ENCODE data around the gene SH3PXD2B. TPM values are rescaled to one million over a fixed set of nuclear protein-coding genes. Genes with fewer than 3 reads are reported as not detected.

Gene SH3PXD2B
- total and polyA plus RNA-seq, 2 donors (not counting 1 experiment from before 2014, with no cell fraction given) = not detected

- no peaks in the 10 kb centered on the region for H3K79me2 ChIP-seq (ENCODE audit: control insufficient read depth, insufficient read depth, low read length)
- H3K4me1 ChIP-seq (ENCODE audit: control insufficient read depth in 2 of 2, insufficient read depth in 2 of 2, low read length in 2 of 2) = no peaks in the 10 kb centered on the region
- TF ChIP-seq EZH2 (IDR thresholded peaks at IDR 0.05; ENCODE audit: borderline replicate concordance, insufficient read depth, low read depth, low read length, poor library complexity, severe bottlenecking) (no peak), CTCF (IDR thresholded peaks at IDR 0.05) (no peak)
- H3K4me3 ChIP-seq (ENCODE audit: control extremely low read depth in 1 of 5, extremely low read depth in 1 of 5, insufficient read depth in 1 of 5, low read depth in 2 of 5, low read length in 4 of 5) = no peak overlapping the region
- ATAC-seq (ENCODE audit: low read depth) = no peak
- no peaks in the 10 kb centered on the region for H3K9me3 ChIP-seq (ENCODE audit: control extremely low read depth in 1 of 3, control insufficient read depth in 2 of 3, insufficient read depth in 1 of 3, low read length in 2 of 3)
- Mint-ChIP-seq H3K4me1 (no peaks in the 10 kb centered on the region), H3K27me3 (peaks cover 16% of the 10 kb centered on the region), H3K9me3 (ENCODE audit: insufficient read depth) (no peaks in the 10 kb centered on the region), H3K27ac (no peak overlapping the region), H3K4me3 (no peak overlapping the region)
- intact Hi-C loops (cut with micrococcal nuclease) = no loop called here
- H4K20me1 ChIP-seq (ENCODE audit: control insufficient read depth, insufficient read depth, low read length, poor library complexity, severe bottlenecking) = no peaks in the 10 kb centered on the region
- H3K27me3 ChIP-seq (replicated peaks in 1 of 4; ENCODE audit: control extremely low read depth in 1 of 4, control insufficient read depth in 3 of 4, insufficient read depth in 4 of 4, low read length in 3 of 4) = no peaks in the 10 kb centered on the region
- H3K27ac ChIP-seq (ENCODE audit: low read length in 2 of 2) = no peak overlapping the region
- no peak overlapping the region for H3K4me2 ChIP-seq (replicated peaks; ENCODE audit: low read depth, low read length, poor library complexity, severe bottlenecking)
- DNase-seq = no peak
- POLR2A ChIA-PET = no interaction called here
- no peak overlapping the region for H2AFZ ChIP-seq (ENCODE audit: insufficient read depth, low read depth, low read length, poor library complexity, severe bottlenecking)
- H3K36me3 ChIP-seq (replicated peaks in 1 of 2; ENCODE audit: control extremely low read depth in 1 of 2, control insufficient read depth in 1 of 2, extremely low read depth in 1 of 2, insufficient read depth in 2 of 2, low read length in 1 of 2) = no peaks in the 10 kb centered on the region
- 20% methylated on average over 6 of the region's 8 CpGs for WGBS (ENCODE audit: insufficient coverage)
- CTCF ChIA-PET = no interaction called here
- no peak overlapping the region for H3K9ac ChIP-seq (ENCODE audit: low read length)
These were observed 25.0 kb downstream of the SH3PXD2B start for GRCh38 chr5:172429201-172429940.

Data from B cell (primary cell).